OCI-LY7 (cell line): ENCODE measurements around the gene KIF21B. TPM values are rescaled to one million over a fixed set of nuclear protein-coding genes. Genes with fewer than 3 reads are reported as not detected.

Experiments
- BruUV-seq: library from RNA; stranded (reverse); fragments of 400-500 nt; replicated peaks from 2 replicates; lab custom pipeline; 2021; lab: Mats Ljungman, UMichigan
- CTCF ChIA-PET: fragments of 300-600 bp; sonication (Branson Sonifier 250); formaldehyde crosslinking; loops from one replicate; lab custom pipeline; 2022; ENCODE audit warnings: antibody characterized with exemption; ENCODE audit not compliant: unreplicated experiment; lab: Charles Lee
- POLR2A ChIA-PET: fragments of 300-600 bp; sonication (Branson Sonifier 250); formaldehyde crosslinking; loops from one replicate; lab custom pipeline; 2022; ENCODE audit warnings: antibody characterized with exemption; lab: Charles Lee
- DNase-seq: peaks from one replicate; pipeline ENCODE4 v3.0.0-alpha.2; 2015; ENCODE audit warnings: low spot score
- H2AFZ ChIP-seq: fragments of 200-600 bp; sonication (generic), shearing (Covaris generic); 2 replicates; pipeline ENCODE4 v1.6.1; 2014; ENCODE audit warnings: mild to moderate bottlenecking, antibody characterized with exemption, low read length, moderate library complexity
- H3K27ac ChIP-seq: fragments of 200-600 bp; sonication (generic); 2 replicates; pipeline ENCODE4 v1.5.1; 2014; ENCODE audit warnings: mixed run types, low read depth, mild to moderate bottlenecking, moderate library complexity, low read length, inconsistent platforms; ENCODE audit not compliant: poor library complexity, severe bottlenecking
- H3K36me3 ChIP-seq: fragments of 200-600 bp; sonication (generic); 2 replicates; pipeline ENCODE4 v1.6.1; 2014; ENCODE audit warnings: mild to moderate bottlenecking, antibody characterized with exemption, low read length, moderate library complexity, mixed read lengths; ENCODE audit not compliant: insufficient read depth
- H3K4me1 ChIP-seq: fragments of 200-600 bp; sonication (generic); 2 replicates; pipeline ENCODE4 v1.5.1; 2014; ENCODE audit warnings: mild to moderate bottlenecking, low read length; ENCODE audit not compliant: insufficient read depth, poor library complexity, severe bottlenecking
- H3K4me2 ChIP-seq: fragments of 200-600 bp; sonication (generic); 2 replicates; pipeline ENCODE4 v1.6.1; 2014; ENCODE audit warnings: mild to moderate bottlenecking, low read length
- H3K4me3 ChIP-seq: fragments of 200-600 bp; sonication (generic); 2 replicates; pipeline ENCODE4 v1.5.1; 2014; ENCODE audit warnings: mild to moderate bottlenecking, low read depth, low read length; ENCODE audit not compliant: poor library complexity, severe bottlenecking
- H3K79me2 ChIP-seq: fragments of 200-600 bp; sonication (generic); 2 replicates; pipeline ENCODE4 v1.6.1; 2016; ENCODE audit warnings: low read depth, mild to moderate bottlenecking, low read length, moderate library complexity, mixed read lengths; ENCODE audit not compliant: insufficient read depth
- H3K9me2 ChIP-seq: fragments of 200-600 bp; sonication (generic); 2 replicates; pipeline ENCODE4 v1.6.1; 2016; ENCODE audit warnings: mild to moderate bottlenecking, low read length, mixed read lengths; ENCODE audit not compliant: insufficient read depth
- H3K9me3 ChIP-seq: fragments of 200-600 bp; sonication (generic); 2 replicates; pipeline ENCODE4 v1.6.1; 2014; ENCODE audit warnings: mild to moderate bottlenecking, mixed run types, low read length, mixed read lengths
- H4K20me1 ChIP-seq: fragments of 200-600 bp; sonication (generic); 2 replicates; pipeline ENCODE4 v1.6.1; 2014; ENCODE audit warnings: mild to moderate bottlenecking, antibody characterized with exemption, low read length, moderate library complexity, mixed read lengths; ENCODE audit not compliant: insufficient read depth
- CTCF ChIP-seq: fragments of 200-600 bp; sonication (generic); conservative IDR thresholded peaks from 2 replicates; pipeline ENCODE4 v1.5.1; 2014; ENCODE audit warnings: mild to moderate bottlenecking, antibody characterized with exemption, low read length, moderate library complexity, mixed read lengths
- EZH2phosphoT487 ChIP-seq: fragments of 200-600 bp; sonication (generic); IDR thresholded peaks from 2 replicates; pipeline ENCODE4 v1.6.1; 2018; ENCODE audit warnings: low read depth, borderline replicate concordance, mild to moderate bottlenecking, mixed run types, antibody characterized with exemption, low read length, moderate library complexity, mixed read lengths
- intact Hi-C: fragments of 100-400 bp; cut with micrococcal nuclease; formaldehyde crosslinking; loops from one replicate; pipeline ENCODE4 v1.10.0; 2022; ENCODE audit not compliant: unreplicated experiment
- total RNA-seq, 2 experiments: library from RNA; depleted of rRNA in 1 of 2; stranded (reverse); fragments of >200 nt in 1 of 2; shearing (Covaris generic) in 1 of 2; gene quantifications; 2 replicates each; pipeline ENCODE4 v1.2.3, GENCODE V29; 2014 to 2022

The KIF21B gene
- total RNA-seq, 2 experiments from 2014 or later: 30.5 to 65.7 TPM

GRCh38 chr1:200970771-200971427, 52.6 kb downstream of the KIF21B start:
- Histone ChIP-seq H3K79me2 (no peaks in the 10 kb centered on the region), H3K4me3 (no peak overlapping the region), H3K4me2 (no peak overlapping the region), H3K36me3 (peaks cover 10% of the 10 kb centered on the region; the same call in 1 of the 2 replicates), H2AFZ (no peak overlapping the region), H3K9me2 (no peaks in the 10 kb centered on the region), H3K4me1 (no peaks in the 10 kb centered on the region), H4K20me1 (no peaks in the 10 kb centered on the region), H3K27ac (no peak overlapping the region), H3K9me3 (no peaks in the 10 kb centered on the region)
- ChIA-PET POLR2A (interaction anchor here (1.1 to 1.2 kb wide), 2 partner anchors 87 to 148 kb away, joined by 3 read pairs; no protein-coding TSS in a partner anchor), CTCF (interaction anchor here (0.6 to 2.0 kb wide), 5 partner anchors 10 to 195 kb away, joined by 3 to 6 read pairs (median 4); no protein-coding TSS in a partner anchor)
- TSS peak; percentile 53 for BruUV-seq
- no peak for TF ChIP-seq CTCF
- no peak for TF ChIP-seq EZH2phosphoT487
- intact Hi-C loops: no loop called here
- no peak for DNase-seq

- Histone ChIP-seq H3K79me2 (no peaks in the 10 kb centered on the region), H3K4me1 (no peaks in the 10 kb centered on the region), H3K9me3 (no peaks in the 10 kb centered on the region), H3K9me2 (no peaks in the 10 kb centered on the region), H4K20me1 (no peaks in the 10 kb centered on the region), H2AFZ (no peak overlapping the region), H3K4me2 (no peak overlapping the region), H3K36me3 (peaks cover 10% of the 10 kb centered on the region; the same call in 1 of the 2 replicates), H3K27ac (no peak overlapping the region), H3K4me3 (no peak overlapping the region)
- 0 out of 2 replicates have a peak, but pooled peaks have one; percentile 17 for TF ChIP-seq CTCF
- no peak for TF ChIP-seq EZH2phosphoT487
- BruUV-seq: no TSS peak
- intact Hi-C loops: no loop called here
- DNase-seq: no peak
- ChIA-PET CTCF (no interaction called here), POLR2A (no interaction called here)
Measured at GRCh38 chr1:200969726-200970561, 53.6 kb downstream of the KIF21B start.
